Kidney (tissue), 14 donors: ENCODE measurements around the gene ZMYM2. TPM values are rescaled to one million over a fixed set of nuclear protein-coding genes. Genes with fewer than 3 reads are reported as not detected.

Experiments
- DNase-seq, 5 donors: peaks; one replicate each; pipeline ENCODE4 v3.0.0-alpha.2; 2013 to 2020
- FAIRE-seq: peaks from 2 replicates; lab custom pipeline; 2012; peaks lifted over from hg19 to GRCh38; lab: Jason Lieb, UNC
- H3K27ac ChIP-seq, 2 donors: one replicate each; pipeline ENCODE4 v1.7.0; 2013; ENCODE audit warnings: low read depth in 2 of 2, low read length in 2 of 2, inconsistent platforms in 1 of 2
- H3K27me3 ChIP-seq: one replicate; pipeline ENCODE4 v1.7.1; 2013; ENCODE audit warnings: low read length, inconsistent platforms; ENCODE audit not compliant: control insufficient read depth, insufficient read depth
- H3K36me3 ChIP-seq, 3 donors: one replicate each; pipeline versions ENCODE4 v1.7.0 to v1.7.1; 2013; ENCODE audit warnings: low read length in 3 of 3, control low read depth in 1 of 3, inconsistent platforms in 1 of 3; ENCODE audit not compliant: insufficient read depth in 3 of 3, control insufficient read depth in 2 of 3
- H3K4me1 ChIP-seq, 3 donors: one replicate each; pipeline versions ENCODE4 v1.7.0 to v1.7.1; 2013; ENCODE audit warnings: low read length in 3 of 3, inconsistent platforms in 1 of 3, low read depth in 1 of 3; ENCODE audit not compliant: control insufficient read depth in 2 of 3, insufficient read depth in 2 of 3
- H3K4me3 ChIP-seq, 3 donors: one replicate each; pipeline versions ENCODE4 v1.7.0 to v1.8.1; 2013; ENCODE audit warnings: low read length in 3 of 3, control low read depth in 1 of 3, inconsistent platforms in 1 of 3
- H3K9ac ChIP-seq, 3 donors: one replicate each; pipeline versions ENCODE4 v1.7.0 to v1.7.1; 2013; ENCODE audit warnings: low read length in 3 of 3, control low read depth in 1 of 3, inconsistent platforms in 1 of 3
- H3K9me3 ChIP-seq, 3 donors: one replicate each; pipeline versions ENCODE4 v1.7.0 to v1.7.1; 2013; ENCODE audit warnings: low read length in 3 of 3, control low read depth in 1 of 3, inconsistent platforms in 1 of 3; ENCODE audit not compliant: control insufficient read depth in 2 of 3, insufficient read depth in 1 of 3
- CTCF ChIP-seq: IDR thresholded peaks from 3 replicates; pipeline ENCODE4 v1.5.1; 2012; ENCODE audit warnings: mild to moderate bottlenecking, moderate library complexity, borderline replicate concordance; ENCODE audit not compliant: insufficient read depth; ENCODE audit errors: extremely low read depth
- intact Hi-C: fragments of 100-400 bp; cut with DNase I; formaldehyde crosslinking; loops from one replicate; pipeline ENCODE4 v1.11.1; 2022
- polyA plus RNA-seq: library from polyadenylated mRNA; stranded (reverse); fragments of 350-450 nt; fragmentation: Illumina TruSeq; extraction: RNeasy Lipid Tissue Mini Kit (QIAGEN cat#74804); gene quantifications from one replicate; pipeline ENCODE4 v1.2.3, GENCODE V29; 2014; ENCODE audit warnings: low read depth, low replicate concordance; ENCODE audit not compliant: insufficient read depth
- total RNA-seq: library from RNA; stranded (reverse); fragmentation: NEBNext Ultra II Directional; extraction: Animal tissue kit (Norgen Biotek cat#: 25700); gene quantifications from one replicate; pipeline ENCODE4 v1.2.1, GENCODE V29; 2021
- donor health status: control.
- donor health status: control.
- donor health status: control.
- donor health status: control.
- donor health status: control.
- donor health status: DM: yes; HTN: yes; CAD: no.
- donor health status: Normal renal cell carcinoma (clear cell type).

ZMYM2 gene
- total and polyA plus RNA-seq, 2 donors from 2014 or later: 22.7 to 81.3 TPM

DNA sequence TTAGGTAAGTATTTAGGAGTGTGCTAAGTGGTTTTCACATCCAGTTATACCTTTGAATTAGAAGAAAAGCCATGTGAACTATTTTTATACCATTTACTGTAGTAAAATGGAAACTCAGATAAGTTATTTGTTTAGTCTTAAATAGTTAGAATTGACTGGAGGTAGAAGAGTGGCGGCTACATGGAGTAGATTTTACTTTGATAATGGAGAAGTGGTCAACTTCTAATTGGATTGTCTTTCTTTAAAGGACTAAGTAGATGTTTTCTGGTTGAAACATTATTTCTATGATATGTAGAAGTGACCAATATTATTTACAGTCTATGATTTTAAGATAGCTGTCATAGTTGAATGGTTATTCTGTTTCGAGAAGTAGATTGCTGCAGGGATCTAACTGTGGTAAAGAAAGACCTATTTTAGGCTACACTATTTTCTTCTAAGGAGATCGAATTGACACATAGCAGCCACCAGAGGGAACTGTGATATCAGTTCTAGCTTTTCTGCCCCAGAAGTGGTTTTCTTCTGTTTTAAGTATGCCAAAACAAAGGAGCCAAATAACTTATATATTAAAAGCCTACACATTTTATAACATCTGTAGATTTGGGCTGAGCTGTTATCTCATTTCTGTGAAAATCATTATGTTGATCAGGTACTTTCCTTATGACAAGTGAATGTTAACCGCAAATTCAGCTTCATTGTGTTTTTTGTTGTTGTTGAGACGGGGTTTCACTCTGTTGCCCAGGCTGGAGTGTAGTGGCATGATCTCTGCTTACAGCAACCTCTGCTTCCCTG lies 26.1 kb downstream of the ZMYM2 start:
- Histone ChIP-seq H3K27me3 (no peaks in the 10 kb centered on the region), H3K36me3 (no peaks in the 10 kb centered on the region), H3K9ac (no peak overlapping the region), H3K9me3 (no peaks in the 10 kb centered on the region), H3K4me1 (peaks cover 0 to 5% (median 0%) of the 10 kb centered on the region in 3 donors), H3K27ac (no peak overlapping the region), H3K4me3 (no peak overlapping the region)
- peak; percentile 43 for TF ChIP-seq CTCF
- intact Hi-C loops: no loop called here
- peak in 2 of 5 donors; percentile 25 to 41 for DNase-seq
- peak; percentile 62 for FAIRE-seq

GRCh38 chr13:19985219-19985556 lies 26.7 kb downstream of the ZMYM2 start:
- H3K27ac ChIP-seq: no peak overlapping the region
- peaks cover 0 to 9% (median 4%) of the 10 kb centered on the region in 3 donors for H3K4me1 ChIP-seq
- TF ChIP-seq CTCF: no peak
- no peak for FAIRE-seq
- DNase-seq: no peak
- no peak overlapping the region for H3K4me3 ChIP-seq
- H3K9me3 ChIP-seq: no peaks in the 10 kb centered on the region
- no peaks in the 10 kb centered on the region for H3K36me3 ChIP-seq
- intact Hi-C loops: no loop called here
- H3K27me3 ChIP-seq: no peaks in the 10 kb centered on the region
- H3K9ac ChIP-seq: no peak overlapping the region

GRCh38 chr13:19991531-19991930 lies 33.0 kb downstream of the ZMYM2 start:
- H3K4me3 ChIP-seq: no peak overlapping the region
- no peaks in the 10 kb centered on the region for H3K9me3 ChIP-seq
- H3K27ac ChIP-seq: no peak overlapping the region
- DNase-seq (no peak), FAIRE-seq (no peak)
- peaks cover 3 to 15% (median 12%) of the 10 kb centered on the region in 3 donors for H3K36me3 ChIP-seq
- no peak for TF ChIP-seq CTCF
- H3K4me1 ChIP-seq: peaks cover 0 to 6% (median 5%) of the 10 kb centered on the region in 3 donors
- H3K9ac ChIP-seq: no peak overlapping the region
- intact Hi-C loops: no loop called here
- H3K27me3 ChIP-seq: no peaks in the 10 kb centered on the region
